ENCODE data around the gene TTLL13. TPM values are rescaled to one million over a fixed set of nuclear protein-coding genes. Genes with fewer than 3 reads are reported as not detected.

Gene TTLL13
- total RNA-seq, 1 experiment from 2014 or later, result not detected

Other genes with a start within 250 kb of the TTLL13 start
- 3.9 and 11.0 TPM in 2 replicates for gene ZNF710, start 248.2 kb upstream of the TTLL13 start, total RNA-seq (2014; rRNA removed; shearing (Covaris generic))
- gene IDH2, start 147.1 kb upstream of the TTLL13 start, total RNA-seq (2014; rRNA removed; shearing (Covaris generic)), result 69.8 and 78.0 TPM in 2 replicates
- gene SEMA4B, start 48.2 kb upstream of the TTLL13 start, total RNA-seq (2014; rRNA removed; shearing (Covaris generic)), result 12.4 and 27.2 TPM in 2 replicates
- 45.1 and 51.4 TPM in 2 replicates for gene CIB1, start 15.6 kb upstream of the TTLL13 start, total RNA-seq (2014; rRNA removed; shearing (Covaris generic))
- gene GDPGP1, start 15.3 kb upstream of the TTLL13 start, total RNA-seq (2014; rRNA removed; shearing (Covaris generic)), result 3.5 and 11.2 TPM in 2 replicates
- gene NGRN, start 16.1 kb downstream of the TTLL13 start, total RNA-seq (2014; rRNA removed; shearing (Covaris generic)), result 101 and 125 TPM in 2 replicates
- 1.6 and 1.7 TPM in 2 replicates for gene ZNF774, start 102.7 kb downstream of the TTLL13 start, total RNA-seq (2014; rRNA removed; shearing (Covaris generic))
- gene IQGAP1, start 138.7 kb downstream of the TTLL13 start, total RNA-seq (2014; rRNA removed; shearing (Covaris generic)), result 134 and 206 TPM in 2 replicates